SU-DHL-6 (cell line): ENCODE results near the gene PPP6R3.

Source experiments
- CTCF ChIP-seq: fragments of 200-600 bp; sonication (generic); IDR thresholded peaks from one replicate; pipeline ENCODE4 v1.5.1; 2017; ENCODE audit warnings: antibody characterized with exemption, mild to moderate bottlenecking, low read length, moderate library complexity; ENCODE audit not compliant: insufficient read depth, poor library complexity, severe bottlenecking
- EZH2phosphoT487 ChIP-seq: fragments of 200-600 bp; sonication (generic), shearing (Covaris generic); conservative IDR thresholded peaks from 2 replicates; pipeline ENCODE4 v1.6.1; 2018; ENCODE audit warnings: mild to moderate bottlenecking, antibody characterized with exemption, low read length, moderate library complexity, mixed read lengths

- TF ChIP-seq CTCF (no peak), EZH2phosphoT487 (no peak)
Observed at GRCh38 chr11:68457898-68458249, 2.7 kb upstream of the PPP6R3 start.
